GM21786 (cell line): ENCODE data around the gene SDC1.

Experiments used
- ATAC-seq: cut with Tn5 transposase; IDR thresholded peaks from one replicate; pipeline ENCODE4 v1.9.1; 2021; ENCODE audit not compliant: unreplicated experiment

SDC1 gene

DNA sequence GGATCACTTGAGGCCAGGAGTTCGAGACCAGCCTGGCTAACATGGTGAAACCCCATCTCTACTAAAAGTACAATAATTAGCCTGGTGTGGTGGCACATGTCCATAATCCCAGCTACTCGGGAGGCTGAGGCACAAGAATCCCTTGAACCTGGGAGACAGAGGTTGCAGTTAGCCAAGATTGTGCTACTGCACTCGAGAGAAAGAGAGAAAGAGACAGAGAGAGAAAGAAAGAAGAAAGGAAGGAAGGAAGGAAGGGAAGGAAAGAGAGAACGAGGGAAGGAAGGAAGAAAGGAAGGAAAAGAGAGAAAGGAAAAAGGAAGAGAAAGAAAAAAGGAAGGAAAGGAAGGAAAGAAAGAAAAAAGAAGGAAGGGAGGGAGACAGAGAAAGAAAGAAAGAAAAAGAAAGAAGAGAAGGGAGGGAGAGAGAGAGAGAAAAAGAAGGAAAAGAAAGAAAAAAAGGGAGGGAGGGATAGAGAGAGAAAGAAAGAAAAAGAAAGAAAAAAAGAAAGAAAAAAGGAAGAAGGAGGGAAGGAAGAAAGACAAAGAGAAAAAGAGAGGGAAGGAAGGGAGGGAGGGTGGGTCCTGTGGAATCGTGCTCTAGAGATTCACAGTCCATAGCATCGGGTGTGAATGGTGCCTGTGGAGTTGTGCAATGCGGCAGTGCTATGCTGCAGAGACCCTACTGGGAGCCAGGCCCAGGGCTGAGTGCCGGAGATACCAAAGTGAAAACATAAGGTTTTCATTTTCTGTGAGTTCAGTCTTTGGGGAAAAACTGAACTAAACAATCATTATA is 4.6 kb upstream of the SDC1 start:
- no peak for ATAC-seq

DNA sequence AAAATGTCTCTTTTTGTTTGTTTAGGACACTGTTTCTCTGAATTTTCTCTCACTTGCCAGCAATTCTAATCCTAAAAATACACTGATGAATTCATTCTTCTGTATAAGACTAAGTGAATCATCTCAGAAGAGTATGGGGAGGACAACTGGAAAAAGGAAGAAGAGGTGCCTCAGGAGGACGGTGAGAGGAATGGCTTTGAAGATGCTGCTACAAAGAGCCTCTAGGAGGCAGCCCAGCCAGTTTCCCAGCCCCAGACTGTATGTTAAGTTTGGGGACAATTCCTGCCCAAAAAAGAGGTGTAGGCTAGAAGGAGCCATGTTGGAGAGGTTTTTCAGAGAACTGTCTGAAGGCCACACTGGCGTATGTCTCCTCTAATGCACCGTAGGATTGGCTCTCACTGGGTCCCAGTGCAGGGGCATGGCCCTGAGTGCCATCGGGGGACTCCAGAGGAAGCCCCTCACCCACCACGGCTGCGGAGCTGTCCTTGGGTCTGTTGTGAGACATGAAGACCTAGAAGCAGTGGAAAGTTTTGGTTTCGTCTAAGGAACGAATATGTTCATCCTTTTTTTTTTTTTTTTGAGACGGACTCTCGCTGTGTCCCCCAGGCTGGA is 3.1 kb upstream of the SDC1 start:
- ATAC-seq: no peak

DNA sequence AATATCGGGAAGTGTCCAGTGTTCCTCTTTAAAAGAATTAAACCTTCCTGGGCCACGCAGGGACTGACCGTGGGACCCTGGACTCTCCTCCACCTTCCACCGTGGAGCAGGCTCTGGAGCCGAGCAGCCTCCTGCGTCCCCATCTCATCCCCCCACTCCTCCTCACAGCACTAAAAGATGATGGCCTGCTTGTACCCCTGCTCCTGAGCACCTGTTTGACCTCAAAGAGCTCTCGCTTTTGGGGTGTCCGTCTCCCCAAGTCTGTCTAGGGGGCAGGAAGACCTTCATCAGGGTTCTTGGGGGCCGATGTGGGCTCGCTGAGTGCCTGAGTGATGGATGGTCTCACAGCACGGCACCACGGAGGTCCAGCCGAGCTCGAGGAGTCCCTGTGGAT is 1.2 kb upstream of the SDC1 start:
- no peak for ATAC-seq

DNA sequence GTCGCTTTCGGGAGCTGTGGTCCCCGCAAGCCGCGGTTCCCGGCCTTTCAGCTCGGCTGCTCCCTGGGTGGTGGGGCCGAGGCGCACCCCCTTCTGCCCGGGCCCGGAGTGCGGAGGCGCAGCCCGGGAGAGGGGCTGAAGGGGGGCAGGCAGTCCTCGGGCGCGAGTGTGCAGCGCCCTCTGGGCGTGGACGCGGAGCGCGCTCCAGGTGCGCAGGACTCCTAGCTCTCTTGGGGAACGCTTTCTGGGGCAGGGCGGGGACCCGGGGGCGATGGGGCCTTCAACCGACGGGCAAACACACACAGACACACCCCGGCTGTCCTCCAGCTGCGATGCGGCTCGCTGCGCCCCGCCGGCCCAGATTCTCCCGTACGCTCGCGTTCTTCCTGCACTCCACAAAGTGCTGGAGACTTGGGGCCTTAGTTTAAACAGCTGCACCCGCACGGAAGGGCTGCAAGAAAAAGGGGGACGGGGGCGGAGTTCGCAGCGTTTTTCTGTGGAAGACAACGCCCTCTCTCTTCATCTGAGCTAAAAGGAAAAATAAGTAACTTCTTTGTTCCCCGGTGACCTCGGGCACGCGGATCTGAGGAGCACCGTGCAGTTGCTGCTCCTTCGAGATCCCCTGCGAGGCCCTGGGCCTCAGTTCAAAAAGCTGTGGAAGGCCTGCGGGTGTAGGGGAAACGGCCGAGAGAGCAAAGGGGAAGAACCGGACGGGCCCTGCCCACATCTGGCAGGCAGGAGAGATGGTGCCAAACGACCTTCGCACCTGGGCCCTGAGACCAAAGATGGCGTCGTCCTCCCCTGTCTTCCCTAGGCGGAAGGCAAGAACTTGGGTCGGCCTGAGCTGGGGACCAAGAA is 593 bp upstream of the SDC1 start:
- ATAC-seq: peak; percentile 49

- no peak for ATAC-seq
Observed at GRCh38 chr2:20224164-20224715, 690 bp downstream of the SDC1 start.

DNA sequence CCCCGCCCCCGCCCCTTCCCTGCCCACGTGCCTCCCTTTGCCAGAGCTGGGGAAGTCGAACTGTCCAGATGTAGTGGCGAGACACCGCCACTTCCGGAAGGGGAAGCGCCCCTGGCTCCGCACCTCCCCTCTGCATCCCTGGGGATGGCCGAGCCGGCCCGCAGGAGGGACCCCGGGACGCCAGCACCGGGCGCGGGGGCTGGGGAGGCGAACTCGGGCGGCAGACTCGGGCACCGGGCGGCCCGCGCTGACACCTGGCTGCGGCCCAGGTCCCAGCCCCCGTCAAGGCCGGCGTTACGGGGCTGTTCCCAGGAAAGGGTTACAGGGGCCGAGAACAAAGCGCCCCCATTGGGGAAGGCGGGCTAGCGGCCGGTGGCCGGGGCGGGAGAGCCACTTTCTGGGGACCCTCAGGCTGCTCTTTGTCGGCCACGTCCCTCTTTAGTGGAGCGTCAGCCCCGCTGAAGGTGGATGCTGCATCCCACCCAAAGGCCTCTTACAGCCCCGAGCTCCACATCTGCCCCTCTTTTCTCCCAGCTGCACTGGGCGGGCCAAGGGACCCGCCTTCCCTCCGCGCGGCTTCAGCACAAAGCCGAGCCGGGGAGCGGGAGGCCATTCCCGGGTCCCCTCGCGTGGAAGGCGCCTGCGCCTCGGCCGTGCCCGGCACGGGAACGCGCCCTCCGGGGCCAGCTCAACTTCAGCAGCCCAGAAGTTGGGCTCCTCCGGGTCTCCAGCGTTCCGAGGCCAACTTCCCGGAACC is 1.3 kb downstream of the SDC1 start:
- ATAC-seq: no peak

DNA sequence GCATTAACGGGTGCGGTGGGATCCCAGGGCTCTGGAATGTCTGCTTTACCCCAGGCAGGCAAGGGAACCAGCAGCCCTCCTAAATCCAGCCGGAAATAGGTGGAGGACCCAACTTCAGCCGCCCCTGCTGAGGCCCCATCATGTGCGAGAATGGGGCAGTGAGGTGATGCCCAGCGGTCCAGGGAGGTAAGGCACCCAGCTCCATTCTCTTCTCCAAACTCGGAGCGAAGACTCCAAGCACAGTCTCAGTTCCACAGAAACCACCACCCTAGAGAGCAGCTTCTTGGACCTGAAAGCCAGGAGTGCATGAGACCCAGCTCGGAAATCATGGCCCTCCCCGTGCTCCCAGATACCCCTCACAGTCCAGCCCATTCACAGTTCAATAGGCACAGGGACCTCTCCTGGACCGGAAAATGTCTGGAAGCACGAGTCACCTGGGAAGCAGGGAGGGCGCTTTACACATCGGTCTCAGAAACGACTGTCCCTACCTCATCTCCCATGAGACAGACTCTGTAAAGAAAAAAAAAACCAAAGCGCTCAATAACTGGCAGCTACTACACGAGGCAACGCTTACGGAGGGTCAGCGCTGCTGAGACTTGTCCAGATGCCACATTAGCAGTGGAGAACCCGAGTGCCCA is 2.0 kb downstream of the SDC1 start:
- ATAC-seq: no peak

DNA sequence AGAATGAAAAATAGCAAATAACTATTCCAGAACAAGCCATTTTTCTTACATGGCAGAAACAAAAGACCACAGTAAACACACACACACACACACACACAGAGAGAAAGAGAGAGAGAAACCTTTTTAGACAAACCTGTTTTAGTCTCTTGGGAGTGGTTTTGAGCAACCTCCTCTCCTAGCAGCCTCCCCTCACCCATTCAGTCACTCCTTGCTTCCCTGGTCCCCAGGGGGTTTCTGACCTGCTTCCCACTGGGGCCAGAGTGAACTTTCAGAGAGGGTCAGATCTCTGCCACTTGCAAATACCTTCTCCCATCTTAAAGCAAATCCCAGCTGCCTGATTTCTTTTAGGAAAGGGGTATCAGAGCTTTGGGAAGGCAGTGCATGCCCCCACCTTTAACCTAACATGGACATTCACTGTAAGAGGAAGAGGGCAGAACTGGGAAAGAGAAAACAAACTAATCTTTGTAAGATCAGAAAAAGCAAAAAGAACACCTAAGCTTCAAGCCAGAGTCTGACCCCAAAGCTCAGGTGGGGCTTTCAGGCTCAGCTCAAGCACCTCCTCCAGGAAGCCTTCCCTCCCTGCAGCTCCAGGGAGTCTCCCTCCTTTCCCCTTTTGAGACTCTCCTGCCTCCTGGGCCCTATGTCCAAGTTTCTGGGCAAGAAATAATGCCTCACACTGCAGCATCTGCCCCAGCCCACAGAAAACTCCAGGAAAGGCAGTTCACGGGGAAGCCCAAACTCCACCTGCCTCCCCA is 2.7 kb downstream of the SDC1 start:
- ATAC-seq: no peak

- ATAC-seq: no peak
Observed at GRCh38 chr2:20221555-20221973, 3.4 kb downstream of the SDC1 start.

- ATAC-seq: no peak
Observed at GRCh38 chr2:20220806-20221554, 4.0 kb downstream of the SDC1 start.

DNA sequence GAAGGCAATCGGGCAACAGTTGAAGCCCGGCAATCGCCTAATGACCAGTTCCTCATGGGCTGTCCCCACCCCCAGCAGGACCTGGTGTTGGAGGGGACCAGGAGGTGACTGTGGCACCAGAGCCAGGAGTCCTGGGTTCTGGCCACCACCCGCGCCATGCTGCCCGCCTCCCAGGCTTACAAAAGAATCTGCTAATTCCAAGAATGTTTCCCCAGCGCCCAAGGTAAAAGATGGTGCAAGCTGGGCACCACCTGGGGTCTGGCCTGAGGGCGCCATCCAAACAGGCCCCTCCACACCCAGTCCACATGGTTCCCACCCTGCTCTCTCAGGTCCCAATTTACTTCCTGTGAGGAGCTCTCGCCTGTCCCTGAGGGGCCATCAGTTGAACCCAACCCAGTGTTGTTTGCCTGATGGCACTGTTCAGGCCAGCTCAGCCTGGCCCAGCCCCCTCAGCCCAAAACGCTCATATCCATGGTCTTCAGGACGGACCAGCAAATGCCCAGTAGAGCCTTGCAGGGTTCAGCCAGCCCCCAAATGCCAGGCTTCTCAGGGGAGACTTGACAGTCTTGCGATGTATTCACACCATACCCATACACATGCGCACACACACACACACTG is 5.1 kb downstream of the SDC1 start:
- ATAC-seq: no peak

DNA sequence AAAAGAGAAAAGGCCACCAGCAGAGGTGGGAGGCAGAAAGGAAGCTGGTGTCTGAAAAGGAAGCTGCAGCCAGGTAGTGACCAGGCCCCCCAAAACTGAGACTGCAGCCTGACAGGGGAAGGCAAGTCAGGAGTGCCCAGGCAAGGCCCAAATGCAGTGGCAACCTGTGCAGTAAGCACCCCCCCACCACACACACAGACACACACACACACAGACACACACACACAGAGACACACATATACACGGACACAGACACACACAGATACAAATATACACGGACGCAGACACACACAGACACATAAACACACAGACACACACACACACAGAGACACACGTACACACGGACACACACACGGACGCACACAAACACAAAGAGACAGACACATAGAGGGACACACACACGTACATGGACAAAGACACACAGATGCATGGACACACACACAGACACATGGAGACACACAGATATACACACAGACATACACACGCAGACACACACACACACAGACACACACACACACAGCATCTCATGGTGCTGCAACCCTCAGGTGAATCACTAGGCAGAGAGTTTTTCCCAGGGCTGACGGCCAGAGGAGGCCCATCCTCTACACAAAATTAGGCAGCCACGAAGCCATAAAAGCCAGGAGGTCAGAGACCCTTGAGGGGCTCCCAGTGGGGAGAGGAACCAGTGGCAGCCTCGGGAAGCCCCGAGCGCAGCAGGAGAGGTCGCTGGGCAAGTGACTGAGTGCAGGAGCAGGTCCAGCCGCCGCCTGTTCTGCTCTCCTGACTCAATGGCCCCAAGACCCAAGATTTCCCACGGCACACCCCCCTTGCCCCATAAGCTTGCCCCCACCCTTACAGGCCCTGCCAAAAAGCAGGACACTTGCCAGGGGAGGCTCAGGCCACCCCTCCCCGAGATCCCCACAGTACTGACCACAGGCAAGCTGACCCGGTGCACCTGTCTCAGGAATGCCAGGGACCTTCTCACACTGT is 6.3 kb downstream of the SDC1 start:
- no peak for ATAC-seq

DNA sequence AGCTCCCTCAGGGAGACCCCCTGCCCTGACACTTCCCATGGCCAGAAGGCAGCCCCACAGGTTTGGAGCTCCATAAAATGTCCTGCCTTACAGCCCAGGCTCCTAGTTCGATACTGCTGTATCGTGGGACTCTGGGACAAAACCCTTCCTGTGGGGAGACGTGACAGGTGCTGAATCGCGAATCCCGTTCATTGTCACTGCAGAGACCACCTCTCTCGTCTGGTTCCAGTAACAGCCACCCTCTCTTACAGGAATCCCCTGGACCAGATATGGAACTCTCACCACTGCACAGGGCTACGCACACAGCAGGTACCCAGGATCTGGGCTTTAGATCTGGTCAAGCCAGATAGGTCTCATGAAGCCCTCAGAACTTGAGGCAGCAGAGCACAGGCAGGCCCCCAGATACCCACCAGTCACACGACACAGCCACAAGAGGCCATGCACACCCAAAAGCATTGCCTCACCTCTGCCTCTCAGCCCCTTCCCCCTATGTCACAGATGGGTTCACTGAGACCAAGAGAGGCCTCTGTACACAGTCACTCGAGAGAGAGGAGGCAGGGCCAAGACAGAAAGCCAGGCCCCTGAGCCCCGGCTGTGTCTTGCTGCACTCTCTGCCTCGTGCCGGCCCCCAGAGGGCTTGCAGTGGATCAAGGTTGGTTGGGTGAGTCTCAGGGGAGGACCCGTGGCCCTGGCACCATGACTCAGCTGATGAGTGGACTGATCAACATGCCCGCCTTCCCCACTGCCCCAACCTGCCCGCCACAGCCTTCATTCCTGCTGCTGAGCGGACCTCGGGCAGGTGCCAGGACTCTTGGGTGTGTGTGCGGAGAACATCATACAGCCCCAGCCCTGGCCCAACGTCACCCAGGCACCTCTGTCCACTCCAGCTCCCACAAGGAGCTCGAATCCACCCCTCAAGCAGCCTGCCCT is 7.6 kb downstream of the SDC1 start:
- no peak for ATAC-seq

DNA sequence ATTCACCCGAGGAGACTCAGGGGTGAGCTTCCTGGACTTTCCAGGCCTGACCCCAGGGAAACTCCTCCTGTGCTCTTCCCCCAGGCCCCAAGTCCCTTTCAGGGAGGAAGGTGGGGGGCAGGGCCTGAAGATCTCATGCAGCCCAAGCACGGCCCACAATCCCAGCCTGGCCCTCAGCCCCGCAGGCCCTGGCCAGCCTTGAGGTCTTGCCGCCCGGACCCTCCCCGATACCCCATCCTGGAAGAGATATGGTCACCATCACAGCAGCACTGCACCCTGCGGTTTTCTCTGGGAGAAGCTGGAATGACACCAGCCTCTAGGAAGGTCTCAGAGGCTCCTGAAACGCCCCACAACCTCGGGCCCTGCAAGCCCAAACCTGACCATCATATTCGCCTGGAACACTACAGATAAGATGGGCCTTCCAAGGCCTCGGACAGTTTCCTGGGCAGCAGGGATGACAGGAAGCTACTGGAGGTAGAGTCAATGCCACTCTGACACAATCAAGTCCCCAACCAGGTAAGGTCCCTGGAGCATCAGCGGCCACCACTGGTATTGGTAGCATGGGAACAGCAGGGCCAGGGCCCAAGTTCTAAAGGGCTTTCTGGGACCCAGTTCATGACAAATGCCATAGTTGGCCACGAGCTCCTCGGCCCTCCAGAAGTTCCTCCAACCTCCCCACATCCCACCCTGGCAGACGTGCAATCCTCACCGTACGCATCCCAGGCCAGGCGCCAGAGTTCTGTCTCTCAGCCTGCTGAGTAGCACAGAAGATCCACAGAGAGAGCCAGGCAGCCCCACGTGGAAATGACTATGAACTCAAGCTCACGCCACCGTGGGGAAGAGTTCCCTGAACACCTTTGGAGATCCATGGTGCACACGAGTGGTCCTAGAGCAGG is 8.6 kb downstream of the SDC1 start:
- no peak for ATAC-seq
